Muscle of back (tissue), 13 donors: ENCODE measurements around the gene DAP3. TPM values are rescaled to one million over a fixed set of nuclear protein-coding genes. Genes with fewer than 3 reads are reported as not detected.
"Not testable (repeated sequence)": the region's sequence is repeated elsewhere in the genome, so short reads cannot be mapped to it uniquely, and the experiment has no call there.

Source experiments
- DNase-seq, 3 donors: peaks; one replicate each; pipeline versions ENCODE4 v3.0.0 to v3.0.0-alpha.2; 2013
- long read RNA-seq, 9 donors: transcript quantifications; one replicate each; lab custom pipeline, GENCODE V29; 2026
- polyA plus RNA-seq, 10 donors: library from polyadenylated mRNA; unstranded; fragments of 120-200 nt; gene quantifications; one replicate each; pipeline ENCODE4 v1.2.1, GENCODE V29; 2013; ENCODE audit not compliant: insufficient read length in 10 of 10

DAP3 gene
- polyA plus RNA-seq = 100 to 1,000 TPM; 111 to 162 (median 138) TPM
- long read RNA-seq, donor 1, transcript DAP3-216 (2 exons, 679 nt) = minor isoform, 10 of 33 reads
- long read RNA-seq, donor 1, transcript DAP3-202 (13 exons, 2,089 nt) = major isoform, 13 of 33 reads
- long read RNA-seq, donor 1, partial matches to known transcripts = 0 of 33 reads
- long read RNA-seq, donor 1, other reads (novel, unspliced or antisense) = 0 of 33 reads
- long read RNA-seq, donor 2, transcript DAP3-202 (13 exons, 2,089 nt) = major isoform, 19 of 59 reads
- long read RNA-seq, donor 2, transcript DAP3-201 (13 exons, 1,649 nt) = minor isoform, 5 of 59 reads
- long read RNA-seq, donor 2, transcript DAP3-216 (2 exons, 679 nt) = major isoform, 19 of 59 reads
- long read RNA-seq, donor 2, partial matches to known transcripts = 12 of 59 reads
- long read RNA-seq, donor 2, other reads (novel, unspliced or antisense) = 0 of 59 reads
- long read RNA-seq, donor 3 = 0 reads
- long read RNA-seq, donor 4, transcript DAP3-202 (13 exons, 2,089 nt) = minor isoform, 14 of 48 reads
- long read RNA-seq, donor 4, transcript DAP3-216 (2 exons, 679 nt) = major isoform, 18 of 48 reads
- long read RNA-seq, donor 4, partial matches to known transcripts = 9 of 48 reads
- long read RNA-seq, donor 4, other reads (novel, unspliced or antisense) = 0 of 48 reads
- long read RNA-seq, donor 5, transcript DAP3-202 (13 exons, 2,089 nt) = major isoform, 13 of 45 reads
- long read RNA-seq, donor 5, transcript DAP3-216 (2 exons, 679 nt) = minor isoform, 8 of 45 reads
- long read RNA-seq, donor 5, transcript DAP3-201 (13 exons, 1,649 nt) = minor isoform, 6 of 45 reads
- long read RNA-seq, donor 5, partial matches to known transcripts = 13 of 45 reads
- long read RNA-seq, donor 5, other reads (novel, unspliced or antisense) = 0 of 45 reads
- long read RNA-seq, donor 6, transcript DAP3-202 (13 exons, 2,089 nt) = minor isoform, 21 of 71 reads
- long read RNA-seq, donor 6, transcript DAP3-216 (2 exons, 679 nt) = major isoform, 29 of 71 reads
- long read RNA-seq, donor 6, transcript DAP3-201 (13 exons, 1,649 nt) = minor isoform, 7 of 71 reads
- long read RNA-seq, donor 6, partial matches to known transcripts = 7 of 71 reads
- long read RNA-seq, donor 6, other reads (novel, unspliced or antisense) = 0 of 71 reads
- long read RNA-seq, donor 7, transcript DAP3-216 (2 exons, 679 nt) = major isoform, 22 of 59 reads
- long read RNA-seq, donor 7, transcript DAP3-202 (13 exons, 2,089 nt) = minor isoform, 11 of 59 reads
- long read RNA-seq, donor 7, partial matches to known transcripts = 20 of 59 reads
- long read RNA-seq, donor 7, other reads (novel, unspliced or antisense) = 0 of 59 reads
- long read RNA-seq, donor 8, transcript DAP3-216 (2 exons, 679 nt) = major isoform, 25 of 51 reads
- long read RNA-seq, donor 8, transcript DAP3-202 (13 exons, 2,089 nt) = minor isoform, 7 of 51 reads
- long read RNA-seq, donor 8, partial matches to known transcripts = 16 of 51 reads
- long read RNA-seq, donor 8, other reads (novel, unspliced or antisense) = 0 of 51 reads
- long read RNA-seq, donor 9, partial matches to known transcripts = 0 of 2 reads
- long read RNA-seq, donor 9, other reads (novel, unspliced or antisense) = 0 of 2 reads

- not testable (repeated sequence) for DNase-seq
Observed at GRCh38 chr1:155689081-155689607, at the start of gene DAP3. Gene DAP3 (plus strand): TSS chr1:155689091. CDS start chr1:155709780, 20,689 bp downstream.

DNA sequence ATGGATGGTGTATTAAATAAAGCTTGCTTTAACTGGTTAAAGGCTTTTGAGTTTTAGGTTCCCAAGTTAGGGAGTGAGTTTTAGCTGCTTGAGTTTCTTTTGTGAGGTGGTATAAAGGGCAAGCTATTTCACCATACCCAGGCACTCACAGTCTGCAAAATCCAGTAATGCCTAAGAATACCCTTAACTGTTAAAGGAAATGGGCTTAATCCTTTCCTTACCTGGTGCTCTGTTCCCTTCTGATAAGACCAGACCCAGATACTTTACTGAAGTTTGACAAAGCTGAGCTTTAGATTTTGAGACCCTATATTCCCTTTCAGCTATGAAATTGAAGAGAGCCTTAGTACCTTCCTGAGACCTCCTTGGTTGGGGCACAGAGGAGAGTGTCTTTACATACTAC is 48.5 kb upstream of the DAP3 start:
- DNase-seq = no peak

DNA sequence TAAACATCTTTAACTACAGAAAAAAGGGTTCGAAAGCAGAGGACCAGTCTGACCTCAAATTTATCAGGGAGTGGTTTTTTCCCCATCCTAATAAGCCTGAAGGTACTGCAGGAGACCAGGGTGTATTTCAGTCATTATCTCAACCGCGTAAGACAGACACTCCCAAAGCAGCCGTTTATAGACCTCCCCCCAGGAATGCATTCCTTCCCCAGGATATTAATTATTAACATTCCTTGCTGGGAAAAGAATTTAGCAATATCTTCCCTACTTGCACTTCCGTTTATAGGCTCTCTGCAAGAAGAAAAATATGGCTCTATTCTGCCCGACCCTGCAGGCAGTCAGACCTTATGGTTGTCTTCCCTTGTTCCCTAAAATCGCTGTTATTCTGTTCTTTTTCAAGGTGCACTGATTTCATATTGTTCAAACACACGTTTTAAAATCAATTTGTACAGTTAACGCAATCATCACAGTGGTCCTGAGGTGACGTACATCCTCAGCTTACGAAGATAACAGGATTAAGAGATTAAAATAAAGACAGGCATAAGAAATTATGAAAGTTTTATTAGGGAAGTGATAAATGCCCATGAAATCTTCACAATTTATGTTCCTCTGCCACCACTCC is 46.2 kb upstream of the DAP3 start:
- DNase-seq = not testable (repeated sequence)

DNA sequence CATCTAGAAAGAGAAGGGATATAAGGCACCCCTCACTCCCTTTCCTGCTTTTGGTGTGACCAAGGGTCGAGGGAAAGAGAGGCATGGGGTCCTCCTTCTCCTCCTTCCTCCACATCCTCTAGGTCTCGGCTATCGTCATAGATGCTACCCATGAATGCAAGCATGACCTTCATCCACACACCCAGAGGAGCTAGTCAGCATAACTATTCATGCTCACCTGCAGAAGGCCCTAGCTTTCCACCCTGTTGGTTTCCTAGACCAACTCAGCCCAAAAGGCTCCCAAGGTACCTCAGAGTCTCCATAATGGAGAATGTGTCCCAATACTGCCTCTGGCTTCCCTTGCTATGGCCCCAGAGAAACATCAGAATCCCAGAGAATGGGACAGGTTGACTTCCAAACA is 45.7 kb upstream of the DAP3 start:
- no peak for DNase-seq

GRCh38 chr1:155645034-155645598 is 43.8 kb upstream of the DAP3 start:
- no peak for DNase-seq

- DNase-seq = no peak
Observed at GRCh38 chr1:155645648-155646047, 43.2 kb upstream of the DAP3 start.

- no peak for DNase-seq
Observed at GRCh38 chr1:155646307-155646706, 42.6 kb upstream of the DAP3 start.

DNA sequence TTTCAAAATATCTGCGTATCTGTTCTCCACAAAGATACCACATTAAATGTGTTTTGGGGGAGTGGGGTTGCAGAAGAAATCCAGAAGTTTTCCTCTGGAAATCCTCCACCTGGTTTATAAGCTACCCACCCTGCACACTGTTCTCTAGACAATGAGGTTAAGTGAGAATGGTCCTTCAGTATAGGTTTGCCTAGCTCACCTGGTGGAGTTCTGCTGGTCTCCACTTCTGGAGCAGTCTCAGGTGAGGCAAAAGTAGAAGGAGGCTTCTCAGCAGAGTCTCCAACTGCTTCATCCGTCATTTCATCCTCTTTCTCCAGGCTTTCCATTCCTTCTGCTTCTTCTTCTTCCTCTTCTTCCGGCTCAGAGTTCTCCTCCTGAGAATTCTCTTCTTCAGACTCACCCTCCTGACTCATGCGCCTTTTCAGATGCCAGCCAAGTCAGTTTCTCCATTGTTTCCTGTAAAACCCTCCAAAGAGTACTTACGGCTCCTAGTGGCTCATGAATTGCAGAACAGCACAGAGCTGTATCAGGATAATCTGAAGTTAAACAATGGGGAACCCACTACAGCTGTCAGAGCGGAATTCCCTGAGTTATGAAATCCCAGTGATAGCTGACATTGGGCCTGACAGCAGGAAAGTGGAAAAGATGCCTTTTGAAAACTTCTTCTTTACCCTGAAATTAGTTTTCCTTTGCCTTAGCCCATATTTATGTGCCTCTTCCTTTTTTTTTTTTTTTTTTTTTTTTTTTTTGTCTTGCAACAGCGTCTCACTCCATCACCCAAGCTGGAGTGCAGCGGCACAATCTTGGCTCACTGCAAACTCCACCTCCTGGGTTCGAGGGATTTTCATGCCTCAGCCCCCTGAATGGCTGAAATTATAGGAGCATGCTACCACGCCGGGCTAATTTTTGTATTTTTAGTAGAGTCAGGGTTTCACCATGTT is 40.4 kb upstream of the DAP3 start:
- DNase-seq = peak in 2 of 3 donors; percentile 46 to 74

GRCh38 chr1:155649676-155650075 is 39.2 kb upstream of the DAP3 start:
- DNase-seq = no peak

GRCh38 chr1:155650231-155650757 is 38.6 kb upstream of the DAP3 start:
- DNase-seq = no peak

GRCh38 chr1:155651861-155652661 is 36.8 kb upstream of the DAP3 start:
- DNase-seq = no peak

- DNase-seq = no peak
Observed at GRCh38 chr1:155652951-155653350, 35.9 kb upstream of the DAP3 start.

DNA sequence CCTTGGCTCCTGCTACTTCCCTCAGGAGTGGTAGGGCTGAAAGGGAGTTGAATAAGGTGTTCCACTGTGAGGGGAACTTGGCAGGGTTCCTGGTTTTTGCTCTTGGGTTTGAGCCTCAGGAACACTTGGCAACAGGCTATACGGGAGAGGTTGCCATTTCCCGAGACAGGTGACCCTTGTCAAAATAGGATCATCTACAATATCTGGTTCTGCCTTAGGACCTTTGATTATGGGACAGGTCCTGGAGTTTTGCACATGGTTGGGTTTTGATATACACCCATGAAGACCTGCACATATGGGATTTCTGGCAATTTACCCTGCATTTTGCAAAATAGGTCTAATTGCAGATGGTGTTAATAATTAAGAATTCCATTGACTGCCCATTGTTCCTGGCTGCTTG is 31.4 kb upstream of the DAP3 start:
- no peak for DNase-seq

GRCh38 chr1:155661239-155661638 is 27.7 kb upstream of the DAP3 start:
- not testable (repeated sequence) for DNase-seq

DNA sequence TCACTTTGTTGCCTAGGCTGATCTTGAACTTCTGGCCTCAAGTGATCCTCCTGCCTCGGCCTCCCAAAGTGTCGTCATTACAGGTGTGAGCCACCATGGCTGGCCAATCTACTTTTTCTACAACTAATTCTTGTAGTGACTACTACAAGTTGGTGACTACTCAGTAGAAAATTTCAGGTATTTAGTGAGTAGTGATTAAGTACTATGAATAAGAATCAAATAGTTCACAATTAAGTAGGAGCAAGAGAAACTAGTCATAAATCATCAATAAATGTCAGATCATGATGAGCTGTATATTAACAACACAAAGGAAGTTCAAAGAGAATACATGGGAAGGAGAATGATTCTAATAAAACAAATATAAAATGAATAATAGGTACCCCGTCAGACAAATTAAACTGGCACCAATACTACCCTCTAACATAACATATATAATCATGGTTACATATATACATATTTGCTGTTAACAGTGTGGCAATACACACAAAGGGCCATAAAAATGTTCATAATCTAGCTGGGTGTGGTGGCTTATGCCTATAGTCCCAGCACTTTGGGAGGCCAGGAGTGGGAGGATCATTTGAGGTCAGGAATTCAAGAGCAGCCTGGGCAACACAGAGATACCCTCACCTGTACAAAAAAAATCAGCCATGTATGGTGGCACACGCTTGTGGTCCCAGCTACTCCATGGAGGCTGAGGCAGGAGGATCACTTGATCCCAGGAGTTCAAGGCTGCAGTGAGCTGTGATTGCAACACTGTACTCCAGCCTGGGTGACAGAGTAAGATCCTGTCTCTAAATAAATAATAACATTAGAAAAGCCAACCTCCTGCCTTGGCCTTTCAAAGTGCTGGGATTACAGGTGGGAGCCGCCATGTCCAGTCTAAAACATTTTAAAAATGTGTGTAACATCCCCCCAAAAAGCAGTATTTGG is 19.4 kb upstream of the DAP3 start:
- DNase-seq = no peak

DNA sequence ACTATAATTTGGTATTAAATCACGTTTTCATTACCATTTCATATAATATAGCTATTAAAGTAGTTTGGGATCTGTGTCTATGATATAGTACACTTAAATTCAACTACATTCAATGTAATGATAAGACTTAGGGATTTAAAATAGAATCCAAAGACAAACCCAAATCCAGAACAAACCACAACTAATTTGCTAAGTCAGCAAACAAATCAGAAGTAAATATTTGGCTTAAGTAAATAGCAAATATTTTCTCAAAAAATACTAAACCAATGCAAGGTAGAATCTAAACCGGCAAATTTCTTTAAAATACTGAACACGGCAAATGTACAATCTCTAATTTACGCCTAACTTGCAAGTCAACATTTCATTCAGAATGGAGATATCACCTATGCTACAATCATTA is 17.1 kb upstream of the DAP3 start:
- no peak for DNase-seq

DNA sequence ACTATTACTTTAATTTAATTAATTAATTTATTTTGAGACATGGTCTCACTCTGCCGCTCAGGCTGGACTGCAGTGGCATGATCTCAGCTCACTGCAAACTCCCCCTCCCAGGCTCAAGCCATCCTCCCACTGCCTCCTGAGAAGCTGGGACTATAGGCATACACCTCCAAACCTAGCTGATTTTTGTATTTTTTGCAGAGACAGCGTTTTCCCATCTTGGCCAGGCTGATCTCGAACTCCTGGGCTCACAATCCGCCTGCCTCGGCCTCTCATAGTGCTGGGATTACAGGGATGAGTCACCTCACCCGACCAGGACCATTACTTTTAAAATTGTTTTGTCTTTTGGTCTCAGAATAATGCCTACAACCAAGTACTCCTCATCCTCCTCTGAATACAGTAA is 15.9 kb upstream of the DAP3 start:
- DNase-seq = no peak
